ENCODE results near the gene TRABD2A.
"Not testable (repeated sequence)": the region's sequence is repeated elsewhere in the genome, so short reads cannot be mapped to it uniquely, and the experiment has no call there.

The TRABD2A gene

GRCh38 chr2:84785950-84786349 is 94.9 kb downstream of the TRABD2A start:
- in situ Hi-C loops (cut with MboI; ENCODE audit: low sequenced_read_pairs) = no loop called here

- in situ Hi-C loops (cut with MboI; ENCODE audit: low sequenced_read_pairs) = no loop called here
These were observed 98.0 kb downstream of the TRABD2A start for GRCh38 chr2:84782717-84783442.

- in situ Hi-C loops (cut with MboI; ENCODE audit: low sequenced_read_pairs) = no loop called here
These were observed 98.8 kb downstream of the TRABD2A start for GRCh38 chr2:84781942-84782716.

GRCh38 chr2:84779781-84780180 is 101.1 kb downstream of the TRABD2A start:
- in situ Hi-C loops (cut with MboI; ENCODE audit: low sequenced_read_pairs) = no loop called here

- in situ Hi-C loops (cut with MboI; ENCODE audit: low sequenced_read_pairs) = no loop called here
These were observed 101.8 kb downstream of the TRABD2A start for GRCh38 chr2:84778911-84779690.

- in situ Hi-C loops (cut with MboI; ENCODE audit: low sequenced_read_pairs) = no loop called here
These were observed 104.9 kb downstream of the TRABD2A start for GRCh38 chr2:84776011-84776410.

GRCh38 chr2:84773562-84773961 is 107.3 kb downstream of the TRABD2A start:
- in situ Hi-C loops (cut with MboI; ENCODE audit: low sequenced_read_pairs) = not testable (repeated sequence)
